ENCODE results near the gene GLP1R. TPM values are rescaled to one million over a fixed set of nuclear protein-coding genes. Genes with fewer than 3 reads are reported as not detected.

GLP1R gene
- total RNA-seq, 1 experiment from 2014 or later: not detected

DNA sequence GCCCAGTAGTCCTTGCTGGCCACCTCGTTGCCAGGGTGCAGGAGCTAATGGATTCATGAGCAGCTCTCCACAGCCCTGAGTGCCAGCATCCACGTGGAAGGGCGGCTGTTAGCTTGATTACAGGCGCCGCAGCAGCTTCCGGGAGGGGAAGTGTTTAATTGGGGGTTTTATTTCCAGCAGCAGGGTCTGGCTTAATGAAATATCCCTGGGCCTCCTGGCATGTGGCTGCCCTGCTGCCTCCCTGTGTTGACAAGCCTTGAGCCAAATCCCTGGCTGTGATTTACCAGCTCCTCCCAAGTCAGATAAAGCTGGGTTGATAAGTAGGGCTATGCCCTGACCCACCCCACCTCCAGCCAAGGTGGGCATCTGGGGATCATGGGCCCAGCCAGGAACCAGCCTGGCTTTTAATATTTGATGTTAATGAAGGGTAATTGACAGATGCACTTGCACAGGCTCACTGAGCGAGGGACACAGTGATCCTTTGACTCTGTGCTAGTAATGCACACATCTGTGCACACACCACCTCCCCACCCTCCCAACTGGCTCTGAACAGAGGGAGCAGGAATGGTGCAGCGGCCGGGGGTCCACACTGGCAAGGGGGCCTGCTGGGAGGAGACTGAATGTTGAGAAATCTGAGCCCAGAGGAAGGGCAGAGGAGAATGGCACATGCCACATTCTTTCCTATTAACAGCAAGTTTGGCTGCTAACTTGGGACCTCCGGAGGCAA lies 13.6 kb downstream of the GLP1R start:
- DNase-seq (ENCODE audit: low read depth): no peak

DNA sequence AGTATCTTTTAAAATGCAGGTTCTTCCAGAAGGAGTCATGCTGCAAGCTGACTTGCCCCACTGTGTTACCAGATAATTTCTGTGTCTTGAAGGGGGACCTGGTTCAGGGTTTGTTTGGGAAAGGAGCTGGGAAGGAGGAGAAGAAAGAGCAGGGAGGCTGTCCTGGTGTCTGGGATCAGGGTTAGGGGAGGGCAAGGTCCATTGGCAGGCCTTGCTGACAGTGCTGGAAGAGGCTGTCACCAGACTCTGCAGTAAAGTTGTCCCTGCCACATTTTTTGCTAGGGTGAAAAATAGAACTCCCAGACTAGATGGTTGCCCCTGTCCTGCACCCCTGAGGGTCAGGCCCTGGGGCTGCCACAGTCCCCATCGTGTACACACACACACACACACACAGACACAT lies 14.9 kb downstream of the GLP1R start:
- DNase-seq (ENCODE audit: low read depth): no peak

DNA sequence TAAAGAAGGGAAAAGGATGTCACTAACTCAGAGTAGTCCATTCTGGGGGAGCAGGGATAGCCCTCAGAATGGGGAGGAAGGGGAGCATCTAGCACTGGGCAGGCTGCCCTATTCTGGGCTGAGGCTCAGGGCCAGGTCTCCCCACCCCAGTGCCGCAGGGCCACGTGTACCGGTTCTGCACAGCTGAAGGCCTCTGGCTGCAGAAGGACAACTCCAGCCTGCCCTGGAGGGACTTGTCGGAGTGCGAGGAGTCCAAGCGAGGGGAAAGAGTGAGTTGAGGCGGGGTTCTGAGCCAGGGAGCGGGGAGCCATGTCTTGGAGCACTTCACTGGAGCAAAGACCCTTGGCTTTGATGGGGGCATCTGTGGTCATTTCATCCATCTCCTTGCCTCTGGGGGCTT lies 17.0 kb downstream of the GLP1R start:
- no peak for DNase-seq (ENCODE audit: low read depth)

DNA sequence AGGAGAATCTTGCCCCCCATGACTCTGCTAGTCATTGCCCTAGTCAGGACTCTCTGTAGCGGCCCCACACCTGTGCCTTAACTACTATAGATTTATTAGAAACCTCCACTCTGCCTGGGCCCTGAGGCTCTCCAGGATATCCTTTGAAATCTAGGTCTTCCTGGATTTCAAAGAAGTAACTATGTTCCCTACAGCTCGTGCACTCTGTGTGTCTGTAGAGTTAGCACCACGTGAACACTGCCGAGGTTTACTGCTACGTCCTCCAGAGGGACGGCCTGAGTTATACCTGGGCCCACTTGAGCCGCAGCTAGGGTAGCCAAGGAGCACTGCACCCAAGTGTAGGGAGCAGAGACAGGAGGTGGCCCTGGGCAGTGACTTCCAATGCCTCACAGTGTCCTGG lies 19.8 kb downstream of the GLP1R start:
- DNase-seq (ENCODE audit: low read depth): no peak

DNA sequence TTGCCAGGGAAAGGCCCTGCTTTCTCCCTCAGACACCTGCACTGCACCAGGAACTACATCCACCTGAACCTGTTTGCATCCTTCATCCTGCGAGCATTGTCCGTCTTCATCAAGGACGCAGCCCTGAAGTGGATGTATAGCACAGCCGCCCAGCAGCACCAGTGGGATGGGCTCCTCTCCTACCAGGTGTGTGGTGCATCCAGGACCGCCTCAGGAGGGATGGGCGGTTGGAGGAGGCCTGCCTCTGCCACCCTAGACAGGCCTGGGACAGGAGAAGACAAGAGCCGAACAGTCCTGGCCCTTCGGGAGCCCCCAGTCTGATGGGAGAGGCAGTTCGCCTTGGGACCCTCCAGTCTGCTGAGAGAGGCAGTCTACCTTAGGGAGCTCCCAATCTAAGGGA lies 24.2 kb downstream of the GLP1R start:
- DNase-seq (ENCODE audit: low read depth): no peak

DNA sequence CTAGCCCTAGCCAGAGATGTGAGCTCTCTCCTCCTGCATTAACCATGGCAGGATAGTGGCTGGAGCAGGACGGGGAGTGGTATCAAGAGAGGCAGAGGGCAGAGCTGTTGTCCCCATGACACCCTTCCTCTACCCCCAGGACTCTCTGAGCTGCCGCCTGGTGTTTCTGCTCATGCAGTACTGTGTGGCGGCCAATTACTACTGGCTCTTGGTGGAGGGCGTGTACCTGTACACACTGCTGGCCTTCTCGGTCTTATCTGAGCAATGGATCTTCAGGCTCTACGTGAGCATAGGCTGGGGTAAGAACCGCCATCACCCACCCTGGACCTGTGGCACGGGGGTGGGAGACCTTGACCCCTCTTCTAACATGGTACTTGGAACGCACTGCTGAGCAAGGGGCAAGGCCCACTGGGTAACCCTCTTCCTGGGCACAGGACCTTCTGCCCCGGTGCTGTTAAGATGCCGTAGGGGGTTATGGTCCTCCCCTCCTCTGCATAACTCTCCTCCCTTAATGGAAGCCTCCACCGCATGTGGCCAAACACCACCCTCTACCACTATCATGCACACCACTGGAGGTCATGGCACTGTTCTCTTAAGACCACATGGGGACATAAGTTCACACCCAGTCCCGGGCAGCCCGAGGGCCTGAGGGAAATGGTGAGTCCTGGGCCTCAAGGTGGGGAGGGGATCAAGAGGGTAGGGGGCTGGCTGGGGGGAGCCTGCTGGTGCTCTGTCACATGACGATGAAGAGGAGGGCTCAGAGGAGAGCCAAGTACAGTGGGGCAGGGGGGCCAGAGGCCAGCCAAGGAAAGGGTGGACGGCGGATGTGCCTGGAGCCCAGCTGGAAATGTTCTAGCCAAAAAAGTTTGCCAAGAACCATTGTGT lies 25.1 kb downstream of the GLP1R start:
- DNase-seq (ENCODE audit: low read depth): no peak

DNA sequence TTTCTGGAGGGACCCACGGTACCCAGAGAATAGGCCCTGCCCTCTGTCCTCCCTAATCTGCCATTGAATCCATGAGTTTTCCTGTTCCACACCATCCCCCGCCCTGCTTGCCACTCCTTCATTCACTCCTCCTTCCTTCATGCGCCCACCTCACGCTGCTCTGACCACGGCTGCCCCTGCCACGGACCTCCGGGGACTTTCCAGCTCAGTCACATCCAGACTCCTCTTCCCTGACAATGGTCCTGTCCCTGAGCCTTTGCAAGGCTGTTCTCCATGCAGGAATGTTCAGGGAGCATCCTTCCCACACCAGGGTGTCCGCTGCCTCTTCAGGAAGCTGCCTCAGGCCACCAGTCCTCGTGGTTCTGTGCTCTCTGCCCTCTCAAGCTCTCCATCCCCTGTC lies 25.9 kb downstream of the GLP1R start:
- no peak for DNase-seq (ENCODE audit: low read depth)

DNA sequence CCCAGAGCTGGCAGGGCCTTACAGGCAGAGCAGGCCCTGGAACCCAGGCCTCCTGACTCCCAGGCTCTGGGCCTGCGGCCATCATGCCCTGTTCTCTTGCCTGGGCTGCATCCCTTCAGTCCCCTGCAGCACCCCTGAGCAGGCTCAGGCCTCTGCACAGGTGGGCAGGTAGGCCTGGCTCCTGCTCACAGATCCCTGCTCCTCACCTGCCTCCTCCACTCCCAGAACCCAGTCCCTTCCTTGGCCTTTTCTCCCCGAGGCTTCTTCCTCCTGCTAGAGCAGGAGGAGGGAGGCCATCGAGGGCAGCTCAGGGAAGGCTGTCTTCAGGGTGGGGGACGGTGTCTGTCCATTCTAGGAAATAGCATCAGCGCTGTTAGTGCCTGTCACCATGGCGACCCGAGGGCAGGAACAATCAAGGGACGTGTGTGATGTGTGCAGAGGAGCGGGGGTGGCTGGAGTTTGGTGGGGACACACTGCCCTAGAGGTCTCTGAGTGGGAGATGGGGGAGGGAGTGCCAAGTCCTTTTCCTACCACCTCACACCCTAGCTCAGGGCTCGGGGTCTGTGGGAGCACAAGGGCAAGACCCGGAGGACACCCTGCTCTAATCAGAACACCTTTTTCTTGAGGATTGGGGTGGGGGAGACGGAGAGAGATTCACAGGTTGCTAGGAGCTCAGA lies 26.6 kb downstream of the GLP1R start:
- no peak for DNase-seq (ENCODE audit: low read depth)

DNA sequence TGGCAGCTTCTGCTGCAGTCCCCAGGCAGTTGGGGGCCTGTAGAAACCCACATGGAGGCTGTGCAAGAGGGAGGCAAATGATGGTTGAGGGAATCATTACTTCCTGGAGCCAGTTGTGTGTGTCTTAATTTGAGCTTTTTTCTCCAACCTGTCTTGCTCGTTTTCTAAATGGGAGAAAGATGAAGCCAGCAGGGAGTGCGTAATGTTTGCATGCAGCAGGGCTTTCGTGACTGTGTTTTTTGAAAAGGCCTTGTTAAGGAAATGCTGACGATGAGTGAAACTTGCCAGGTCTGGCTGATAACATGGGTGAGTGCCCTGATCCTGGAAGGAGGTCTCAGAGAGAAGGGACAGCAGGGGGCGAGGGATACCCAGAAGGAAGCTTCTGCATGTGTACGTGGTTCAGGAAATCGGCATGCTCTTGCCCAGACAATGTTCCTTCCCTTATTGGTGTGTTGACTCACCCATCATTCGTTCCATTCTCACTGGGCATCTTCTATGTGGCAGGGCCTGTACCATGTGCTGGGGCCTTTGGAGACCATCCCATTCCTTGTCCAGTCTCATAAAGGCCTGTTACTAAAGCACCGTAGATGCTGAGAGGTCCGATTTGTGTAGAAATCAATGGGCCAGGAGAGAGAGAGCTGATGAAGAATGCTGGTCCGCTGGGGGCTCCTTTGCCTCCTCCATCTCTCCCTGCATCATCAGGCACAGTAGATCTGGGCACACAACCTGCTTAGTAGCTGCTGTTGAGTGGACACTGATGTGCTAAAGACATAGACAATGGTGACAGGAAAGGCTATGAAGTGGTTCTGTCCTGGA lies 27.4 kb downstream of the GLP1R start:
- no peak for DNase-seq (ENCODE audit: low read depth)

DNA sequence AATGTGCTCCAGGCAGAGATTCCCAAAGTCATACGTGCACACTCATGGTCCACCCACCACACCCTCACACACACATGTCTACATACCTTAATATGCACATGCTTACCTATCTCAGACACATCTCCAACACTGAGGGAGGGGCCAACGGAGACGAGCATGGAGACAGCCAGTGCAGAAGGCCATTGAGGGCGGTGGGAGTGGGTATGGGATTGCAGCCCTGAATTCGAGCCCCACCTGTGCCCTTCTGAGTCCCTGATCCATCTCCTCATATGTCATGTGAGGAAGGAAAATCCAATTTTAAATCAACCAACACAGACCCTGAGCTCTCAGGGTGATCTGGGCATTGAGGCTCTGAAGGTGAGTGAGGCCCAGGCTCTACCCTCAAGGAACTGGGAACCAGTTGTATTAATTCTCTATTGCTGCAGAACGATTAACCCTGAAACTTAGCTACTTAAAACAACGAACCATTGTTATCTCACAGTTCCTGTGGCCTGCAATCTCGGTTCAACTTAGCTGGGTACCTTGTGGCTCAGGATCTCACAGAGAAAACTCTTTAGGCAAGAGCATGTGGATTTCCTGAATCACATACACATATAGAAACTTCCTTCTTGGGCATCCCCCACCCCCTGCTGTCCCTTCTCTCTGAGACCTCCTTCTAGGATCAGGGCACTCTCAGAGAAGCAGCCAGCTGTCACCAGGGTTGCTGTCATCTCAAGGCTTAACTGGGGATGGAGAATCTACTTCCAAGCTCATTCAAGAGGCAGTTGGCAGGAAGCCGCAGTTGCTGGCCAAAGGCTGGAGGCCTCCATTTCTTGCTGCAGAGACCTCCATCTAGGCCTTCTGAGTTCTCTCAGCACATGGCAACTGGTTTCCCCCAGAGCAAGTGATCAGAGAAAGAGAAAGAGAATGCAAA lies 28.3 kb downstream of the GLP1R start:
- no peak for DNase-seq (ENCODE audit: low read depth)

DNA sequence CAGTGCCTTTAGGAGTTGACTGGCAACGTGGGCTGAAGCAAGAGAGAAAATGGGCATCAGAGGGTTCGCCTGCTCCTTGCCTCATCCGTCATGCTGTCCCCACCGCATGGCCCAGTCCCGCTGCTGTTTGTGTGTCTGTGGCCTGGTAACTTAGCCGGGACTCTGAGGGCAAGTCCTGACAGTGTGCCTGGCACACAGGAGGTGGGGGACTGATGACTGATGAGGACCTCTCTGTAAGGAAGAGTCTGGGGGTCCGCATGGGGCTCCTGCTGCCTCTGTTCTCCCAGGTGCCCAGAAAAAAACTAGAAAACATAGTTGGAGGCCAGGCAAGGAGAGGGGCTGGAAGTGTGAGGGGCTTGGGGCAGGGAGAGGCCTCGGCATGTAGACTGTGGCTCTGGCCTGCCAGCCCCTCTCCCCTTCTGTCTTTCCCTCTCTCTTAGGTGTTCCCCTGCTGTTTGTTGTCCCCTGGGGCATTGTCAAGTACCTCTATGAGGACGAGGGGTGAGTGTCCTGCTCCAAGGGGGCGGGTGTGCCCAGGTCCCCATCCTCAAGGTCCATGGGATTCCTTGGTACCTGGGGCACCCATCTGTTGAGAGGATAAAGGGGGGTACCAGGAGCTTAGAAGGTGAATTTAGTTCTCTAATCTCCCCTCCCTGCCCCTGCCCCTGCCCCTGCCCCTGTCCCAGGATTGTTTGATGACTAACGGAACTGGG lies 29.5 kb downstream of the GLP1R start:
- no peak for DNase-seq (ENCODE audit: low read depth)

DNA sequence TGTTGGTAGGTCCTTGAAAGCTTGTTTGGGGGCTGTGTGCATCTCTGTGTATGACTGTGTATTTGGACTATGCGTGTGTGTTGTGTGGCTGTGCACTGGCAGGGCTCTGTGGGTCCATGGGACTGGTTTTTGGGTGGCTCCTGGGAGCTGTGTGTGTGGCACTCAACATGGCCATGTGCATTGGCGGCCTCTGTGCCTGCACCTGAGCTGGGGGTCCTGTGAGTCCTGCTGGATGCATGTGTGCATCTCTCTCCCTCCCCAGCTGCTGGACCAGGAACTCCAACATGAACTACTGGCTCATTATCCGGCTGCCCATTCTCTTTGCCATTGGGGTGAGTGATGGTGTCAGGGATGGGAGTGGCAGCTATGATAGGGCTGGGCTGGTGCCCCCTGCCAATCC lies 30.1 kb downstream of the GLP1R start:
- no peak for DNase-seq (ENCODE audit: low read depth)

DNA sequence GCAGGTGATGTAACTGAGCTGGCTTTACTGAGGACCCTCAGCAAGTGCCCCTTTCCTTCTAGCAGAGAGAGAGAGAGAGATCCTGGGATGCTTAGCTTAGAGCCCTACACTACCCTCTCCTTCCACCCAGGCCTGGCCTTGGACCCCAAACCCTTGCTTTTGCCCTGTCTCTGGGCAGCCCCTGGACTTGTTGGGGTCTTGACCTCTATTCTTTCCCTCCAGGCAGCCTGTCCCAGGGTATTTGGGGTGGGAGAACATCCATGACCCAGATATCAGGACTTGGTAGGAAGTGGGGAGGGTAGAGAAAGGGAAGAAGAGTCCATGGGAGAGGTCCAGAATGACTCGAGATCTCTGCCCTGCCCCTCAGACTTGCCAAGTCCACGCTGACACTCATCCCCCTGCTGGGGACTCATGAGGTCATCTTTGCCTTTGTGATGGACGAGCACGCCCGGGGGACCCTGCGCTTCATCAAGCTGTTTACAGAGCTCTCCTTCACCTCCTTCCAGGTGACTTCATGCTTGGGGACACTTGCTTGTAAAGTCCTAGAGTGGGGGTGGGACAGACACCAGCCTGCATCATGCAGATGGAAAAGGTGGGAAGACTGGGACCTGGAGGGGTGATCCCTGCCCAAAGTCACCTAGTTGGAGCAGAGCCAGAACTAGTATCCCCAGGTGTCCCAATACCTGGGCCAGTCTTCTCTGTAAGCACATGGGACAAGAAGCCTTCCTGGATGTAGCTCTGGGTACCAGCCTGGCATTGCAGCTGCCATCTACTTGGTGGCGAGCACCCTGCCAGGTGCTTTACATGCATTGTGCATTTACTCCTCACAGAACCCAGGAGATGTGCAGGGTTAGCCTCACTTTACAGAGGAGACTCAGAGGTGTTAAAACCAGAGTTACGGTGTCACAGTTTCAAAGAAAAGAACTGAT lies 30.9 kb downstream of the GLP1R start:
- DNase-seq (ENCODE audit: low read depth): no peak

DNA sequence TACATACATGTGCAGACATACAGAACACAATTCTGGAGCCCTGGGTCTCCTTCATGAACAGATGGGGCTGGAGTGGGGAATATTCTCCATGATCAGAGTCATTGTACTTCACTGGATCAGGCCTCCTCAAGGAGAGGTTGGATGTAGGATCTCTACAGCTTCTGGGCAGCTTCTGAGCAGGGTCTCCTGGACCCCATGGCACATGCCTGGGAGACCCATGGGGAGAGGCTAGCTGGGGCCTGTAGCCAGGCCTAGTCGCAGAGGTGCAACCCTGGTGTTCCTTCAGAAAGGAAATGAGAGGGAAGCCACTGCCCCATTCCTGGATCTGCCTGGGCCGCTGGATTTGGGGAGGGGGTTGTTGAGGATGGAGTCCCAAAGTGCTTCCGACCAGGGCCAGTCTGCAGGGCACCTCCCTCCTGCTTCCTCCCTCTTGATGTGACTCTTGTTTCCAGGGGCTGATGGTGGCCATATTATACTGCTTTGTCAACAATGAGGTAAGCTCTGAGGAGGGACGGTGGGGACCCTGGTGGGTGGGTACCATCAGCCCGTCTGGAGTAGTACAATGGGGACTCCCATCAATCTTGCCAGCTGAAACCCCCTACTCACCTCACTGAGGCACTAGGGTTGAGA lies 31.8 kb downstream of the GLP1R start:
- DNase-seq (ENCODE audit: low read depth): no peak

DNA sequence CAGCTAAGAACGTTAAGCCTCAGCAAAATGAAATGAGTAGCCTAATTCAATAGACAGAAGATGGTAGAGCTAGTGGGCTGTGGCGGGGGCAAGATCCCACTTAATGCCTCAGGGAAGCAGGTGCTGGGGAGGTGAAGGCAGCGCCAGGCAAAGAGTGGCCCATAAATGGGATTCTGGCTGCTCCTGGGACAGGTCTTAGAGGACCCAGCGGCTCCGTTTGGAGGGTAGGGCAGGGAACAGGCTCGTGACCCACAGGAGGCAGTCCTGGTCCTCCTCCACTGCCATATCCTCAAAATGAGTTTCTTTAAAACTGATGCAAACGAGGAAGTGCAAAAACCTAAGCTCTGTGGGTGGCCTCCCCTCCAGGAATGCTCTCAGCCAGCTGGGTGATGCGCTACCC lies 33.7 kb downstream of the GLP1R start:
- no peak for DNase-seq (ENCODE audit: low read depth)

DNA sequence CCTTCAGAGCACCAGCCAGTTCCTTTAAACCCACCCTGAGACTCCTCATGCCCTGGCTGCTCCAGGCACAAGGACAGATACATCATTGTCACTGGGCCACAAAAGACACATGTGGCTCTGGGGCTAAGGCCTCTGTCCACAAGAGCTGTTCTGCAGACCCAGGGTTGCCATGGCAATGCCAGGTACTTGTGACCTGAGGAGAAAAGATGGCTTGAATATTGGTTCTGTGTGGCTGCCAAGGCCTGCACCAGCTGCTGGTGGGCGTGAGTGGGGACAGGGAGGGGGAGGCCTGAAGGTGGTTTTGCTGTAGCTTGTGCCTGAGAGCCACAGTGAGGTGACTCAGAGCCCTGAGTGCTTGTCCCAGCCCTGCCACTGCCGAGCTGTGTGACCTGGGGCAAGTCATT lies 34.7 kb downstream of the GLP1R start:
- no peak for DNase-seq (ENCODE audit: low read depth)

DNA sequence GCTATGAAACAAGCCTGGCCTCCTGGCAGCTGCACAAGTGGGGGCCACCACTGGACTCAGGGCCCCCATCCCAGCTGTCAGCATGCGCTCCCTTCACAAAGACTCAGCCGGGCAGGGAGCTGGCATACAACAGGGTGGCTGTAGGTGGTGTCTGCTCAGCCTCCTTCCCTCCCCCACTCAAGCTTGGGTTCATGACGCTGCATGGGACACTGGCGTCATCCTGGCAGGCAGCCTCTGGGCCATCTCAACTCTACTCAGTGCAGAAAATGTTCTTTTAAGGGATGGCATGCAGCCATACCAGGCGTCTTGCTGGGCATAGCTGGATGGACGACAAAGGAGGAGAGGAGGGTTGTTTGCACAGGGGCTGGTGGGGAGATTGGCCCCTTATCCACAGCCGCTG lies 35.9 kb downstream of the GLP1R start:
- DNase-seq (ENCODE audit: low read depth): no peak

DNA sequence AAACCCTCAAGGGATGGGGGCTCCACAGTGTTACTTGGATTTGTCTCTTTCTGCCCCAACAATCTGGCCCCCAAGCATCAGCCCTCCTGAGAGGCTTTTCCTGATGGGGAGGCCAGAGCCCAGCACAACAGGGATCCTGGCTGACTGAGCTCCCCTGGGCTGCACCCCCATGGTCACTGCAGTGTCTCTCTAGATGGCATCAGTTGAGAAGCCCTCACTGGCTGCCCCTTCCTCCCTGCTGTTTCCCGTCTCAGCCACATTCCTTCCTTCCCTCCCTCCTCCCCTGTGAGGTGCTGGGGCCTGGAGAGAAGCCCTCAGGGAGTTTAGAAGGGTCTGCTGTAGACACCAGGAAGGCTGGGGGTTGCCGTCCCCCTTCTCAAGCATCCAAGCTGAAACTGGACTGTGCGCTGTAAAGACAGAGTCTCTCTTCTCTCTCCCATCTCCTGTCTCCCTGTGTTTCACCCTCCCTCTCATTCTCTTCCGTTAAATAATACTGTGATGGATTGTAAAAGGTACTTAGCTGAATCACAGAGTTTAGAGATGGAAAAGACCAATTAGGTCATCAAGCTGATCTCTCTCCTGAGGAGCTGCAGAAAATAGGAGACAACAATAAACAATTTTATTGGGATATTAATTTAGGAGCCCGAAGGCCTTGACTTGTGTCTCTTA lies 36.7 kb downstream of the GLP1R start:
- DNase-seq (ENCODE audit: low read depth): no peak
